Effector CD8-positive, alpha-beta T cell (primary cell): ENCODE data around the gene ERMARD.

Experiments used
- DNase-seq: peaks from one replicate; lab custom pipeline; 2025; lab: John Stamatoyannopoulos, UW

Gene ERMARD

DNA sequence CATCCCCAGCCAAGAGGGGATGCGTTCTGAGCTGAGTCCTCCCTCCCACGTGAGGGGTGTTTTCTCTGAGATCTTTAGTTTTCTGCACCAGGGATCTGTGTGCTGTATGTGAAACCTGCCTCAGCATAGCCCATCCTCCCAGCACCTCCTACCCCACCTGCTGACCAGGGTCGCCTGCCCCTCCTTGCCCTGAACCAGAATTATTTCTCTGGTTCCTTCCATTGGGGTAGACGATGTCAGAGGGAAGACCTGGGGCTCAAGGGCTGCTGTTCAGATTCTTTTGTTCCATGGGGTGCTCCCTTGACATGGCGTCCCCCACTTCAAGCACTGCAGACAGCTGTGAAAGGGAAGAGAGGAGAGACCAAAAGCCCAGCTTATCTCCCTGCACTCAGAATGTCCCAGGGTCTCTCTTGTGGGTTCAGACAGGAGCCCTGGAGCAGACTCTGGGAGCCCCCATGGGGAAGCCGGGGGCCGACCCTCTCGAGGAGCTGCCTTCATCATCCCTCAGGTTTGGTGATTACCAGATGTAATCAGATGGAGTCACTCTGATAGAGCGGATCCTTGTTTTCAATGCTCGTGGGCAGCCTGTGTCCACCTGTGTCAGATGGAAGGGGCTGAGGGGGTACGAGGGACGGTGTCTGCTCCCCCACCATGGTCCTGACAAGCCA, 74.3 kb downstream of the ERMARD start:
- DNase-seq = no peak

DNA sequence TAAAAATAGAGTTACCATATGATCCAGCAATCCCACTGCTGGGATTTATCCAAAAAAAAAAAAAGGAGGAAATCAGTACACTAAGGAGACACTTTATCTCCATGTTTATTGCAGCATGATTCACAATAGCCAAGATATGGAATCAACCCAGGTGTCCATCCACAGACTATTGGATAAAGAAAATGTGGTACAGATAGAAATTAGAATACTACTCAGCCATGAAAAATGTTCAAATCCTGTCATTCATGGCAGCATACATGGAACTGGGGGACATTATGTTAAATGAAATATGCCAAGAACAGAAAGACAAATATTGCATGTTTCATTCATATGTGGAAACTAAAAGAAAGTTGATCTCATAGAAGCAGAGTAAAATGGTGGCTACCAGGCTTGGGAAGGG, 75.3 kb downstream of the ERMARD start:
- no peak for DNase-seq

DNA sequence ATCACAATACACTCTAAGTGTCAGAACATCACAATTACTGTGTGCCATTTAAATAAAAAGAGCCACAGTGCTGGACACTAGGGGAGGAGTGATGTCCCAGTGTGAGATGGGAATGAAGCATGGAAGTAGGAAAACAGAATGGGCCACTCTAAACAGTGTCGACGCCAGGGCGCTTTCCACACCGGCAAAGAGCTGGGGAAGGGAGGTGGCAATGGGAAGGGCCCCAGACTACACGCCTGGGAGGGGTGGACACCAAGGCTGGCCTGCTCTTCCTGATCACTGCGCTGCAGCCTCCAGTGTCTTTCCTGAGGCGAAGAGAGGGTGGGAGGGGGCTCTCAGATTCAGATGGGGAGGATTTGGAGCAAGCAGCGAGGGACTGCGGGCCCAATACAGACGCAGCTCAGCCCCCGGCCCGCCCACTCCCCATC, 75.9 kb downstream of the ERMARD start:
- DNase-seq = no peak

DNA sequence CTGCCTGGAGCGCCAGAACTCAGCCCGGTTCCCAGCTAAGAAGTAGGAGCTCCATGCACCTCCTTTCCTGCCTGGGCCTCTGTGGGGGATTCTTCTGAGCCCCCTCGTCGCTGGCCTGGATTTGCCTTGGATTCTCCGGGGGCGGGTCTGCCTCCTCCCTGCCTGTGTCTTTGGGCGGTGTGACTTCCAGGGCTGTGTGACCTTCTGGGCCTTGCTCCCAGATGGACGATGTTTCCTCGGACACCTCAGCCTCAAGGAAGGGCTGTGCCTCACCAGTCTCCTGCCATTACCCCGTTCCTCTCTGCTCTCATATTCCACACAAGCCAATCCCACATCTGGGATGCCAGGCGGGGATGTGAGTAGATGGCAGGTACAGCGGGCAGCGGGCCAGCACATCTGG, 76.8 kb downstream of the ERMARD start:
- DNase-seq = no peak

DNA sequence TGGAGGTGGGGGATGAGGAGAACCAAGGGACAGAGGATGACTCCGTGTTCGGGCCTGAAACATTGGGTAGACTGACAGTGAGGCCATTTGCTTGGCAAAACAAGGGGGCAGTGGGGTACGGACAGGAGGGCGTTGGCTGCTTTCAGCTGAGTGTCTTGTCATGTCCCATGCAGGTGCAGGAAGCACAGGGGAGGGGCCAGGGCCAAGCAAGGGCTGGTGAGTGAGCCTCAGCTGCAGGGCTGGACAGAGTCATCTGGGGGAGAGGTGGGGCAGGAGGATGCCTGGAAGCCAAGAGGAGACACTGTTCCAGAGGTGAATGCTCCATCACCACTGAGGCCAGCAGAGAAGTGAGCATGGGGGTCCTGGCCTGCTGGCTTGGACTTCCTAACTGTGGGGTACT, 78.4 kb downstream of the ERMARD start:
- DNase-seq = no peak

DNA sequence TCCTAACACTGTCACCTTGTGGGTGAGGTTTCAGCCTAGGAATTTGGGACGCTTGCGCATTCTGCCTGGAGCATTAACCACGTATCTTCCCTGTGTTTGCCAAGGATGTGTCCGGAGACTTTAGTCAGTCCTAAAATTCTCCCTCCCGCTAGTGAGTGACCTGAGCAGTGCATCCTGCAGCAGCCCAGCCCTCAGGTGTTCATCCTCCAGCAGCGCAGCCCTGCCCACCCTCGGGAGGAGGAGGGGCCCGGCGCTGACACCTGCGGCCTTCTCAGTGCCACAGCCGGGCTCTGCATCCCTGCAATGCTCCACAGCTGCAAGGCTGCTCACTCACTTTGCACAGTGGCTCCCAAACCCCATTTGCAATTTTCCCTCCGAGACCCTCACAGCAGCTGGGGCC, 79.5 kb downstream of the ERMARD start:
- DNase-seq = no peak
